T-helper 1 cell treated with Interleukin-12 subunit alpha and Interleukin-12 subunit beta and Interleukin-4 antibody, amounts not matched to agents 30 μg/mL and 1 μg/mL, for 36 hours (primary cell): ENCODE data around the gene RTP5.

Experiments
- H3K27ac Mint-ChIP-seq: one replicate; pipeline ENCODE4 v1.8.0; 2021; ENCODE audit warnings: mild to moderate bottlenecking, mixed read lengths
- H3K27me3 Mint-ChIP-seq: one replicate; pipeline ENCODE4 v1.8.0; 2021; ENCODE audit warnings: low read depth, mixed read lengths
- H3K36me3 Mint-ChIP-seq: one replicate; pipeline ENCODE4 v1.8.0; 2021; ENCODE audit warnings: low read depth, mixed read lengths
- H3K4me1 Mint-ChIP-seq: one replicate; pipeline ENCODE4 v1.8.0; 2021; ENCODE audit warnings: low read depth, mixed read lengths
- H3K4me3 Mint-ChIP-seq: one replicate; pipeline ENCODE4 v1.8.0; 2021; ENCODE audit warnings: mild to moderate bottlenecking, moderate library complexity, mixed read lengths
- H3K9me3 Mint-ChIP-seq: one replicate; pipeline ENCODE4 v1.8.0; 2021; ENCODE audit warnings: mixed read lengths

RTP5 gene

GRCh38 chr2:241859436-241860183, 9.9 kb upstream of the RTP5 start:
- Mint-ChIP-seq H3K4me1 (peaks cover 34% of the 10 kb centered on the region), H3K36me3 (peaks cover 4% of the 10 kb centered on the region), H3K27me3 (peaks cover 7% of the 10 kb centered on the region), H3K9me3 (peaks cover 6% of the 10 kb centered on the region), H3K4me3 (peak overlapping the region; percentile 80), H3K27ac (peak overlapping the region; percentile 92)

- Mint-ChIP-seq H3K4me1 (peaks cover 39% of the 10 kb centered on the region), H3K27ac (peak overlapping the region; percentile 20), H3K27me3 (peaks cover 9% of the 10 kb centered on the region), H3K4me3 (peak overlapping the region; percentile 5), H3K36me3 (peaks cover 4% of the 10 kb centered on the region), H3K9me3 (peaks cover 6% of the 10 kb centered on the region)
Measured at GRCh38 chr2:241860184-241861078, 9.1 kb upstream of the RTP5 start.

- Mint-ChIP-seq H3K4me1 (peaks cover 43% of the 10 kb centered on the region), H3K27me3 (peaks cover 15% of the 10 kb centered on the region), H3K27ac (peak overlapping the region; percentile 56), H3K4me3 (peak overlapping the region; percentile 15), H3K9me3 (peaks cover 6% of the 10 kb centered on the region), H3K36me3 (peaks cover 4% of the 10 kb centered on the region)
Measured at GRCh38 chr2:241861264-241861663, 8.3 kb upstream of the RTP5 start.

- H3K27me3 Mint-ChIP-seq: peaks cover 15% of the 10 kb centered on the region
- no peak overlapping the region for H3K27ac Mint-ChIP-seq
- H3K9me3 Mint-ChIP-seq: peaks cover 6% of the 10 kb centered on the region
- no peak overlapping the region for H3K4me3 Mint-ChIP-seq
- peaks cover 41% of the 10 kb centered on the region for H3K4me1 Mint-ChIP-seq
- H3K36me3 Mint-ChIP-seq: peaks cover 4% of the 10 kb centered on the region
Measured at GRCh38 chr2:241862093-241862492, 7.4 kb upstream of the RTP5 start.

GRCh38 chr2:241862775-241863535, 6.6 kb upstream of the RTP5 start:
- Mint-ChIP-seq H3K36me3 (peaks cover 4% of the 10 kb centered on the region), H3K27me3 (peaks cover 15% of the 10 kb centered on the region), H3K4me3 (peak overlapping the region; percentile 55), H3K9me3 (peaks cover 6% of the 10 kb centered on the region), H3K4me1 (peaks cover 40% of the 10 kb centered on the region), H3K27ac (peak overlapping the region; percentile 73)

- H3K4me3 Mint-ChIP-seq: peak overlapping the region; percentile 55
- peak overlapping the region; percentile 73 for H3K27ac Mint-ChIP-seq
- peaks cover 4% of the 10 kb centered on the region for H3K36me3 Mint-ChIP-seq
- peaks cover 6% of the 10 kb centered on the region for H3K9me3 Mint-ChIP-seq
- peaks cover 42% of the 10 kb centered on the region for H3K4me1 Mint-ChIP-seq
- H3K27me3 Mint-ChIP-seq: peaks cover 19% of the 10 kb centered on the region
Measured at GRCh38 chr2:241863536-241863954, 6.0 kb upstream of the RTP5 start.

GRCh38 chr2:241864168-241864849, 5.2 kb upstream of the RTP5 start:
- Mint-ChIP-seq H3K36me3 (peaks cover 4% of the 10 kb centered on the region), H3K4me1 (peaks cover 45% of the 10 kb centered on the region), H3K9me3 (peaks cover 6% of the 10 kb centered on the region), H3K27ac (peak overlapping the region; percentile 61), H3K27me3 (peaks cover 20% of the 10 kb centered on the region), H3K4me3 (peak overlapping the region; percentile 3)

GRCh38 chr2:241864850-241865213, 4.7 kb upstream of the RTP5 start:
- Mint-ChIP-seq H3K4me3 (no peak overlapping the region), H3K27ac (peak overlapping the region; percentile 46), H3K36me3 (peaks cover 4% of the 10 kb centered on the region), H3K27me3 (peaks cover 20% of the 10 kb centered on the region), H3K4me1 (peaks cover 41% of the 10 kb centered on the region), H3K9me3 (peaks cover 6% of the 10 kb centered on the region)

GRCh38 chr2:241865416-241865956, 4.0 kb upstream of the RTP5 start:
- Mint-ChIP-seq H3K9me3 (peaks cover 6% of the 10 kb centered on the region), H3K27ac (peak overlapping the region; percentile 46), H3K4me3 (no peak overlapping the region), H3K27me3 (peaks cover 20% of the 10 kb centered on the region), H3K36me3 (peaks cover 4% of the 10 kb centered on the region), H3K4me1 (peaks cover 40% of the 10 kb centered on the region)

GRCh38 chr2:241865957-241866789, 3.4 kb upstream of the RTP5 start:
- H3K4me3 Mint-ChIP-seq: no peak overlapping the region
- peaks cover 6% of the 10 kb centered on the region for H3K9me3 Mint-ChIP-seq
- H3K36me3 Mint-ChIP-seq: peaks cover 4% of the 10 kb centered on the region
- peaks cover 36% of the 10 kb centered on the region for H3K4me1 Mint-ChIP-seq
- H3K27ac Mint-ChIP-seq: peak overlapping the region; percentile 46
- H3K27me3 Mint-ChIP-seq: peaks cover 20% of the 10 kb centered on the region

GRCh38 chr2:241866790-241867645, 2.5 kb upstream of the RTP5 start:
- Mint-ChIP-seq H3K4me3 (no peak overlapping the region), H3K27ac (no peak overlapping the region), H3K4me1 (peaks cover 28% of the 10 kb centered on the region), H3K36me3 (peaks cover 3% of the 10 kb centered on the region), H3K9me3 (peaks cover 6% of the 10 kb centered on the region), H3K27me3 (peaks cover 20% of the 10 kb centered on the region)

- peaks cover 27% of the 10 kb centered on the region for H3K4me1 Mint-ChIP-seq
- peaks cover 20% of the 10 kb centered on the region for H3K27me3 Mint-ChIP-seq
- peaks cover 3% of the 10 kb centered on the region for H3K36me3 Mint-ChIP-seq
- H3K4me3 Mint-ChIP-seq: no peak overlapping the region
- no peak overlapping the region for H3K27ac Mint-ChIP-seq
- H3K9me3 Mint-ChIP-seq: peaks cover 6% of the 10 kb centered on the region
Measured at GRCh38 chr2:241867776-241868420, 1.6 kb upstream of the RTP5 start.
